HepG2 (cell line): ENCODE data around the gene MRPL37. TPM values are rescaled to one million over a fixed set of nuclear protein-coding genes. Genes with fewer than 3 reads are reported as not detected.

Experiments used
- ATAC-seq: fragments of 200-7000 bp; cut with Tn5 transposase; 3 replicates; pipeline ENCODE4 v1.9.1; 2020; ENCODE audit warnings: mild to moderate bottlenecking, moderate library complexity
- BruUV-seq: library from RNA; stranded (reverse); fragments of 400-500 nt; replicated peaks from 2 replicates; lab custom pipeline; 2021; lab: Mats Ljungman, UMichigan
- CTCF ChIA-PET: fragments of 300-600 bp; formaldehyde crosslinking; extraction: SDS; loops from one replicate; lab custom pipeline; 2021; ENCODE audit warnings: low total read pairs, inconsistent platforms, low intra/inter-chr PET ratio; lab: Yijun Ruan, JAX
- POLR2A ChIA-PET: fragments of 350-600 bp; sonication (Branson Sonifier 250); formaldehyde crosslinking; loops from one replicate; lab custom pipeline; 2020; ENCODE audit warnings: antibody characterized with exemption, inconsistent platforms; lab: Yijun Ruan, JAX
- DNase-seq: peaks from one replicate; pipeline ENCODE4 v3.0.0-alpha.2; 2015; ENCODE audit warnings: low spot score
- FAIRE-seq: peaks from 3 replicates; lab custom pipeline; 2011; peaks lifted over from hg19 to GRCh38; lab: Jason Lieb, UNC
- H2AFZ ChIP-seq: one replicate; pipeline ENCODE4 v1.6.1; 2011; ENCODE audit warnings: low read length, inconsistent platforms
- H3K27ac ChIP-seq: fragments of 300-600 bp; 3 replicates; pipeline ENCODE4 v1.8.0; 2011; ENCODE audit warnings: mixed run types, mild to moderate bottlenecking, mixed read lengths, low read length, inconsistent platforms; ENCODE audit not compliant: insufficient read depth; ENCODE audit errors: extremely low read length
- H3K27me3 ChIP-seq, 2 experiments: fragments of 200-600 bp in 1 of 2; 2 replicates in 1 of 2; 3 replicates in 1 of 2; pipeline versions ENCODE4 v1.6.0 to v1.8.0; 2011; ENCODE audit warnings: low read length in 2 of 2, mild to moderate bottlenecking in 2 of 2, moderate library complexity in 2 of 2, inconsistent platforms in 1 of 2; ENCODE audit not compliant: insufficient read depth in 2 of 2, control insufficient read depth in 1 of 2
- H3K36me3 ChIP-seq, 2 experiments: fragments of 200-600 bp in 1 of 2; replicated peaks in 1 of 2; 2 replicates in 1 of 2; 3 replicates in 1 of 2; pipeline versions ENCODE4 v1.5.1 to v1.8.0; 2011; ENCODE audit warnings: low read length in 2 of 2, inconsistent platforms in 1 of 2; ENCODE audit not compliant: insufficient read depth in 2 of 2, control insufficient read depth in 1 of 2
- H3K4me1 ChIP-seq: 2 replicates; pipeline ENCODE4 v1.5.1; 2012; ENCODE audit warnings: low read length, inconsistent platforms; ENCODE audit not compliant: insufficient read depth
- H3K4me2 ChIP-seq: 2 replicates; pipeline ENCODE4 v1.6.0; 2011; ENCODE audit warnings: low read depth, low read length, inconsistent platforms
- H3K4me3 ChIP-seq, 3 experiments: fragments of 200-600 bp in 1 of 3; sonication (generic), shearing (Covaris generic) in 1 of 3; replicated peaks in 1 of 3; 2 replicates each; pipeline ENCODE4 v1.5.1; 2011 to 2016; ENCODE audit warnings: low read length in 3 of 3, inconsistent platforms in 2 of 3, low read depth in 2 of 3, mild to moderate bottlenecking in 2 of 3, control low read depth in 1 of 3, mixed read lengths in 1 of 3; ENCODE audit not compliant: insufficient read depth in 1 of 3
- H3K79me2 ChIP-seq: one replicate; pipeline ENCODE4 v1.6.1; 2011; ENCODE audit warnings: low read length, inconsistent platforms; ENCODE audit not compliant: insufficient read depth
- H3K9ac ChIP-seq: 2 replicates; pipeline ENCODE4 v1.6.0; 2011; ENCODE audit warnings: mild to moderate bottlenecking, low read depth, low read length, inconsistent platforms; ENCODE audit not compliant: insufficient read depth
- H3K9me3 ChIP-seq: 2 replicates; pipeline ENCODE4 v1.5.1; 2012; ENCODE audit warnings: mild to moderate bottlenecking, low read length
- H4K20me1 ChIP-seq: 2 replicates; pipeline ENCODE4 v1.6.0; 2011; ENCODE audit warnings: inconsistent platforms, mild to moderate bottlenecking, low read length, moderate library complexity; ENCODE audit not compliant: insufficient read depth
- EZH2 ChIP-seq: conservative IDR thresholded peaks from 2 replicates; pipeline ENCODE4 v1.6.1; 2012; ENCODE audit warnings: mild to moderate bottlenecking, low read depth, low read length, moderate library complexity
- HMGXB3 ChIP-seq: sonication (generic); formaldehyde crosslinking; IDR thresholded peaks from 2 replicates; pipeline ENCODE4 v1.4.0; 2020; ENCODE audit warnings: missing genetic modification reagents, borderline replicate concordance
- JDP2 ChIP-seq: sonication (generic); formaldehyde crosslinking; IDR thresholded peaks from 2 replicates; pipeline ENCODE4 v1.8.1; 2022; ENCODE audit warnings: missing genetic modification reagents, borderline replicate concordance
- KLF9 ChIP-seq: IDR thresholded peaks from 2 replicates; pipeline ENCODE4 v1.6.1; 2016; ENCODE audit warnings: low read depth
- MYPOP ChIP-seq: sonication (generic); formaldehyde crosslinking; IDR thresholded peaks from 2 replicates; pipeline ENCODE4 v1.8.1; 2023; ENCODE audit warnings: mild to moderate bottlenecking, moderate library complexity, missing genetic modification reagents
- NAIF1 ChIP-seq: sonication (generic); formaldehyde crosslinking; IDR thresholded peaks from 2 replicates; pipeline ENCODE4 v1.5.0; 2020; ENCODE audit warnings: mild to moderate bottlenecking, missing genetic modification reagents, borderline replicate concordance
- NKX3-1 ChIP-seq: sonication (generic); formaldehyde crosslinking; IDR thresholded peaks from 2 replicates; pipeline ENCODE4 v1.5.0; 2020; ENCODE audit warnings: missing genetic modification reagents
- REXO4 ChIP-seq: sonication (generic); formaldehyde crosslinking; IDR thresholded peaks from 2 replicates; pipeline ENCODE4 v1.8.0; 2022; ENCODE audit warnings: missing genetic modification reagents, mild to moderate bottlenecking, borderline replicate concordance
- ZNF160 ChIP-seq: sonication (generic); formaldehyde crosslinking; IDR thresholded peaks from 2 replicates; pipeline ENCODE4 v1.8.0; 2022; ENCODE audit warnings: mild to moderate bottlenecking, inconsistent platforms, missing genetic modification reagents
- ZNF331 ChIP-seq: sonication (generic); formaldehyde crosslinking; IDR thresholded peaks from 2 replicates; pipeline ENCODE4 v1.4.0; 2020; ENCODE audit warnings: missing genetic modification reagents
- ZNF546 ChIP-seq: sonication (generic); formaldehyde crosslinking; conservative IDR thresholded peaks from 2 replicates; pipeline ENCODE4 v1.8.1; 2023; ENCODE audit warnings: mild to moderate bottlenecking, missing genetic modification reagents
- ZNF740 ChIP-seq: sonication (generic); formaldehyde crosslinking; IDR thresholded peaks from 2 replicates; pipeline ENCODE4 v1.4.0; 2020; ENCODE audit warnings: missing genetic modification reagents
- ZNF770 ChIP-seq: sonication (generic); formaldehyde crosslinking; IDR thresholded peaks from 2 replicates; pipeline ENCODE4 v1.5.0; 2020; ENCODE audit warnings: mild to moderate bottlenecking, missing genetic modification reagents
- WGBS: methylation state at CpG from one replicate; pipeline ENCODE4 v1.1.6; 2017; ENCODE audit warnings: low lambda C conversion rate; 5-methylcytosine and 5-hydroxymethylcytosine counted together
- in situ Hi-C: cut with HindIII; loops from 2 replicates; pipeline ENCODE4 v1.10.0; 2017; ENCODE audit warnings: low pct_unique_long_range_greater_than_20kb; ENCODE audit not compliant: extremely low pct_ligation_motif_present
- intact Hi-C: fragments of 100-400 bp; cut with micrococcal nuclease; formaldehyde crosslinking; loops from one replicate; pipeline ENCODE4 v1.10.0; 2022; ENCODE audit not compliant: unreplicated experiment
- polyA plus RNA-seq, 8 experiments: library from polyadenylated mRNA; depleted of rRNA in 3 of 8; stranded (reverse) in 7 of 8; unstranded in 1 of 8; fragments of >200 nt; fragmentation: Illumina TruSeq in 4 of 8; extraction: Trizol in 4 of 8; gene quantifications; 2 replicates each; pipeline versions ENCODE4 v1.2.1 to v1.2.3, GENCODE V29; 2011 to 2016; ENCODE audit warnings: low read depth in 4 of 8, missing spikeins in 1 of 8, mixed read lengths in 1 of 8; ENCODE audit not compliant: insufficient read depth in 1 of 8
- total RNA-seq, 5 experiments: library from RNA; depleted of rRNA; stranded (reverse); fragments of >200 nt; fragmentation: Illumina TruSeq; extraction: Trizol; gene quantifications; 2 replicates each; pipeline ENCODE4 v1.2.3, GENCODE V29; 2016; ENCODE audit warnings: low read depth in 1 of 5

Gene MRPL37
- total and polyA plus RNA-seq, 2 of the 13 experiments (the other 11 are each of a cell fraction or from before 2014, with no cell fraction given): 31.7 to 127 TPM

- TF ChIP-seq HMGXB3 (CRISPR knock-in tag) (no peak), EZH2 (no peak), REXO4 (no peak)
These were observed 52.5 kb downstream of the MRPL37 start (continued) for GRCh38 chr1:54252371-54252936.

- H3K9me3 ChIP-seq: no peaks in the 10 kb centered on the region
- no peaks in the 10 kb centered on the region for H4K20me1 ChIP-seq
- no TSS peak for BruUV-seq
- intact Hi-C loops: no loop called here
- H3K27ac ChIP-seq: no peak overlapping the region
- 98% methylated on average over 5 of the region's 5 CpGs for WGBS
- H3K79me2 ChIP-seq: no peaks in the 10 kb centered on the region
- H3K4me1 ChIP-seq: peaks cover 12% of the 10 kb centered on the region
- H3K27me3 ChIP-seq: no peaks in the 10 kb centered on the region
- POLR2A ChIA-PET: no interaction called here
- ATAC-seq: no peak
- H3K4me2 ChIP-seq: no peak overlapping the region
- CTCF ChIA-PET: no interaction called here
- TF ChIP-seq ZNF331: no peak
- no peak for TF ChIP-seq ZNF546 (CRISPR knock-in tag)
- TF ChIP-seq NKX3-1 (CRISPR knock-in tag): no peak
- TF ChIP-seq ZNF770 (CRISPR knock-in tag): no peak
- no peak for TF ChIP-seq NAIF1 (CRISPR knock-in tag)
- no peak for TF ChIP-seq JDP2
- no peak for TF ChIP-seq KLF9 (CRISPR knock-in tag)
- no peak for TF ChIP-seq ZNF160
- TF ChIP-seq ZNF740 (CRISPR knock-in tag): no peak
- no peak for TF ChIP-seq MYPOP
- TF ChIP-seq, all 625 proteins: peak for 0
- Histone ChIP-seq H2AFZ (no peak overlapping the region), H3K4me3 (no peak overlapping the region), H3K9ac (no peak overlapping the region), H3K36me3 (peaks cover 11% of the 10 kb centered on the region in 2 experiments; a peak in 4 of 5 replicates)
- no peak for FAIRE-seq
- DNase-seq: no peak
- in situ Hi-C loops: no loop called here
These were observed 53.5 kb downstream of the MRPL37 start for GRCh38 chr1:54253480-54253879.
